Fibroblast of pulmonary artery (primary cell): Measurements from ENCODE around the gene SUN2.

Experiments
- DNase-seq: peaks from one replicate; pipeline ENCODE4 v3.0.0-alpha.2; 2010; ENCODE audit warnings: low read depth
- H3K4me3 ChIP-seq: replicated peaks from 2 replicates; pipeline ENCODE4 v1.5.1; 2011; ENCODE audit warnings: low read depth, mild to moderate bottlenecking, control low read depth, low read length, moderate library complexity
- CTCF ChIP-seq: IDR thresholded peaks from 2 replicates; pipeline ENCODE4 v1.5.1; 2011; ENCODE audit warnings: mild to moderate bottlenecking, control low read depth, low read length, inconsistent platforms; ENCODE audit errors: missing control alignments

SUN2 gene

GRCh38 chr22:38748487-38749136, 7.2 kb downstream of the SUN2 start:
- DNase-seq, result no peak
- H3K4me3 ChIP-seq, result no peak overlapping the region
- no peak for TF ChIP-seq CTCF

- no peak for TF ChIP-seq CTCF
- no peak for DNase-seq
- no peak overlapping the region for H3K4me3 ChIP-seq
Measured at GRCh38 chr22:38745676-38746460, 9.9 kb downstream of the SUN2 start.

GRCh38 chr22:38744981-38745380, 10.8 kb downstream of the SUN2 start:
- no peak for DNase-seq
- TF ChIP-seq CTCF, result no peak
- H3K4me3 ChIP-seq, result no peak overlapping the region

- no peak for TF ChIP-seq CTCF
- no peak overlapping the region for H3K4me3 ChIP-seq
- DNase-seq, result no peak
Measured at GRCh38 chr22:38742176-38742942, 13.4 kb downstream of the SUN2 start.

GRCh38 chr22:38741576-38741975, 14.2 kb downstream of the SUN2 start:
- no peak for TF ChIP-seq CTCF
- no peak for DNase-seq
- no peak overlapping the region for H3K4me3 ChIP-seq

GRCh38 chr22:38741166-38741565, 14.6 kb downstream of the SUN2 start:
- DNase-seq, result no peak
- H3K4me3 ChIP-seq, result no peak overlapping the region
- TF ChIP-seq CTCF, result no peak
